ENCODE data around the gene PANK1.

PANK1 gene

GRCh38 chr10:89651205-89651915, 6.3 kb upstream of the PANK1 start:
- no peak for ATAC-seq
- no peak for TF ChIP-seq CSDC2 (CRISPR knock-in tag; IDR thresholded peaks at IDR 0.05)
- TF ChIP-seq ZNF565 (CRISPR knock-in tag; conservative IDR thresholded peaks at IDR 0.05; ENCODE audit: low read depth): no peak
- TF ChIP-seq SNAI2 (CRISPR knock-in tag; IDR thresholded peaks at IDR 0.05): no peak
- TF ChIP-seq ARNTL (CRISPR knock-in tag; IDR thresholded peaks at IDR 0.05; ENCODE audit: borderline replicate concordance, low read depth): no peak
- TF ChIP-seq OSR1 (CRISPR knock-in tag; IDR thresholded peaks at IDR 0.05): no peak
- TF ChIP-seq GLIS3 (CRISPR knock-in tag; IDR thresholded peaks at IDR 0.05): no peak
- no peak for TF ChIP-seq TOX (CRISPR knock-in tag; IDR thresholded peaks at IDR 0.05; ENCODE audit: borderline replicate concordance)
- TF ChIP-seq ZC3H10 (CRISPR knock-in tag; IDR thresholded peaks at IDR 0.05): no peak
- TF ChIP-seq ISL1 (CRISPR knock-in tag; IDR thresholded peaks at IDR 0.05): no peak
- TF ChIP-seq BACH2 (CRISPR knock-in tag; IDR thresholded peaks at IDR 0.05; ENCODE audit: borderline replicate concordance): no peak
- TF ChIP-seq, protein P1, sequence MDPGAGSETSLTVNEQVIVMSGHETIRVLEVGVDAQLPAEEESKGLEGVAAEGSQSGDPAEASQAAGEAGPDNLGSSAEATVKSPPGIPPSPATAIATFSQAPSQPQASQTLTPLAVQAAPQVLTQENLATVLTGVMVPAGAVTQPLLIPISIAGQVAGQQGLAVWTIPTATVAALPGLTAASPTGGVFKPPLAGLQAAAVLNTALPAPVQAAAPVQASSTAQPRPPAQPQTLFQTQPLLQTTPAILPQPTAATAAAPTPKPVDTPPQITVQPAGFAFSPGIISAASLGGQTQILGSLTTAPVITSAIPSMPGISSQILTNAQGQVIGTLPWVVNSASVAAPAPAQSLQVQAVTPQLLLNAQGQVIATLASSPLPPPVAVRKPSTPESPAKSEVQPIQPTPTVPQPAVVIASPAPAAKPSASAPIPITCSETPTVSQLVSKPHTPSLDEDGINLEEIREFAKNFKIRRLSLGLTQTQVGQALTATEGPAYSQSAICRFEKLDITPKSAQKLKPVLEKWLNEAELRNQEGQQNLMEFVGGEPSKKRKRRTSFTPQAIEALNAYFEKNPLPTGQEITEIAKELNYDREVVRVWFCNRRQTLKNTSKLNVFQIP (CRISPR knock-in tag; IDR thresholded peaks at IDR 0.05; ENCODE audit: borderline replicate concordance, low read depth): no peak
- TF ChIP-seq PATZ1 (CRISPR knock-in tag; IDR thresholded peaks at IDR 0.05; ENCODE audit: borderline replicate concordance): no peak
- TF ChIP-seq ESRRG (CRISPR knock-in tag; IDR thresholded peaks at IDR 0.05): no peak

DNA sequence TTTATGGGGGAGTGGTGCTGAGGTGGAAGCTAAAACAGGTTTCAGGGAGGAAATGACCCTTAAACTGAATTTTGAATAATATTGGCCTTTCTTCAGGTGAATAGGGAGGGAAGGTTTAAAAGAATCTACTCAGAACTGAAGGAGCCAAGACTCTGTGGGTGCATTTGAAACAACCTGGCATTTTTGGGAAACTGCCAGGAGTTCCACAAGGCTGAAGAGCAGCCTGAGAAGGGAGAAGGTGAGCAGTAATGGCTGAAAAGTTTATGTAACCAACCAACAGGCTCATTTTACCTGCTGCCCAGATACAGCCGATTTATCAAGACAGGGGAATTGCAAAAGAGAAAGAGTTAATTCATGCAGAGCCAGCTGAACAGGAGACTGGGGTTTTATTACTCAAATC, 4.0 kb upstream of the PANK1 start:
- TF ChIP-seq SNAI2 (CRISPR knock-in tag; IDR thresholded peaks at IDR 0.05) (no peak), ZFP30 (CRISPR knock-in tag; IDR thresholded peaks at IDR 0.05) (no peak), BACH2 (CRISPR knock-in tag; IDR thresholded peaks at IDR 0.05; ENCODE audit: borderline replicate concordance) (no peak)
- ATAC-seq: no peak

GRCh38 chr10:89648074-89648473, 3.0 kb upstream of the PANK1 start:
- ATAC-seq: no peak
- no peak for TF ChIP-seq BACH2 (CRISPR knock-in tag; IDR thresholded peaks at IDR 0.05; ENCODE audit: borderline replicate concordance)
- TF ChIP-seq ZFP30 (CRISPR knock-in tag; IDR thresholded peaks at IDR 0.05): no peak
- no peak for TF ChIP-seq ZNF70 (CRISPR knock-in tag; IDR thresholded peaks at IDR 0.05)
- TF ChIP-seq CSDC2 (CRISPR knock-in tag; IDR thresholded peaks at IDR 0.05): no peak
- no peak for TF ChIP-seq ARNTL (CRISPR knock-in tag; IDR thresholded peaks at IDR 0.05; ENCODE audit: borderline replicate concordance, low read depth)
- TF ChIP-seq, protein P2, sequence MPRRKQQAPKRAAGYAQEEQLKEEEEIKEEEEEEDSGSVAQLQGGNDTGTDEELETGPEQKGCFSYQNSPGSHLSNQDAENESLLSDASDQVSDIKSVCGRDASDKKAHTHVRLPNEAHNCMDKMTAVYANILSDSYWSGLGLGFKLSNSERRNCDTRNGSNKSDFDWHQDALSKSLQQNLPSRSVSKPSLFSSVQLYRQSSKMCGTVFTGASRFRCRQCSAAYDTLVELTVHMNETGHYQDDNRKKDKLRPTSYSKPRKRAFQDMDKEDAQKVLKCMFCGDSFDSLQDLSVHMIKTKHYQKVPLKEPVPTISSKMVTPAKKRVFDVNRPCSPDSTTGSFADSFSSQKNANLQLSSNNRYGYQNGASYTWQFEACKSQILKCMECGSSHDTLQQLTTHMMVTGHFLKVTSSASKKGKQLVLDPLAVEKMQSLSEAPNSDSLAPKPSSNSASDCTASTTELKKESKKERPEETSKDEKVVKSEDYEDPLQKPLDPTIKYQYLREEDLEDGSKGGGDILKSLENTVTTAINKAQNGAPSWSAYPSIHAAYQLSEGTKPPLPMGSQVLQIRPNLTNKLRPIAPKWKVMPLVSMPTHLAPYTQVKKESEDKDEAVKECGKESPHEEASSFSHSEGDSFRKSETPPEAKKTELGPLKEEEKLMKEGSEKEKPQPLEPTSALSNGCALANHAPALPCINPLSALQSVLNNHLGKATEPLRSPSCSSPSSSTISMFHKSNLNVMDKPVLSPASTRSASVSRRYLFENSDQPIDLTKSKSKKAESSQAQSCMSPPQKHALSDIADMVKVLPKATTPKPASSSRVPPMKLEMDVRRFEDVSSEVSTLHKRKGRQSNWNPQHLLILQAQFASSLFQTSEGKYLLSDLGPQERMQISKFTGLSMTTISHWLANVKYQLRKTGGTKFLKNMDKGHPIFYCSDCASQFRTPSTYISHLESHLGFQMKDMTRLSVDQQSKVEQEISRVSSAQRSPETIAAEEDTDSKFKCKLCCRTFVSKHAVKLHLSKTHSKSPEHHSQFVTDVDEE (CRISPR knock-in tag; IDR thresholded peaks at IDR 0.05): no peak
- TF ChIP-seq PPARA (CRISPR knock-in tag; IDR thresholded peaks at IDR 0.05; ENCODE audit: borderline replicate concordance): no peak
- no peak for TF ChIP-seq TOX (CRISPR knock-in tag; IDR thresholded peaks at IDR 0.05; ENCODE audit: borderline replicate concordance)

DNA sequence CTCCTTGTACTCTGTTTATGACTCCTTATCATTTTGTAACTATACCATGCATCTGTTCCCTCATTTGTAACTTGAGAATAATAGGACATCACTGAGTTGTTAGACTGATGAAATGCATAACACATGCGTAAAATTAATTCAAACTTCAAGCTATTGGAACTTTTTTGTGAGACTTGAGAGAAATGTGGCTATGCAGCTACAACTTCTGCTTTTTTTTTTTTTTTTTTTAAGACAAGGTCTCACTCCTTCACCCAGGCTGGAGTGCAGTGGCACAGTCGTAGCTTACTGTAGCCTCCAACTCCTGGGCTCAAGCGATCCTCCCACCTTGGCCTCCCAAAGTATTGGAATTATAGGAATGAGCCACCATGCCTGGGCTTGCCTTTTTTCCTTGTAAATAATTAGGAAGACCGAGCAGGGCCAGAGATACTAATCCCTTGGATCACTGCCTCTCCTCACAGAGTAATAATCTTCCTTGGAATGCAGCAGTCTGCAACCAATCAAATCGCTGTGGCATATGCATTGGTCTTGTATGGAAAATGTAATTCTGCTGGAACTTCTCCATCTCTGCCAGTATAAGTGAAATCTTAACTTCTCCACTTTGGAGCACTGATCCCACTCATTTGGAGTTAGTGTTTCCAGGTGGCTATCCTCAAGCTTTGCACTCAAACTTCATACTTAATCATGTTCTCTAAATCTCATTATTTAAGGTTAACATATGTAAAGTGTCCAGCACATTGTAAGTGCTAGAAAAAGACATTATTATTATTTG, 2.0 kb upstream of the PANK1 start:
- no peak for ATAC-seq
- TF ChIP-seq, protein P1 (CRISPR knock-in tag; IDR thresholded peaks at IDR 0.05; ENCODE audit: borderline replicate concordance, low read depth): no peak
- TF ChIP-seq ZFP3 (CRISPR knock-in tag; IDR thresholded peaks at IDR 0.05): no peak
- no peak for TF ChIP-seq ZNF8 (CRISPR knock-in tag; IDR thresholded peaks at IDR 0.05)
- TF ChIP-seq BACH2 (CRISPR knock-in tag; IDR thresholded peaks at IDR 0.05; ENCODE audit: borderline replicate concordance): no peak
- TF ChIP-seq TCF4 (CRISPR knock-in tag; IDR thresholded peaks at IDR 0.05; ENCODE audit: borderline replicate concordance): no peak
- TF ChIP-seq, protein P2 (CRISPR knock-in tag; IDR thresholded peaks at IDR 0.05): no peak
- TF ChIP-seq, protein P3, sequence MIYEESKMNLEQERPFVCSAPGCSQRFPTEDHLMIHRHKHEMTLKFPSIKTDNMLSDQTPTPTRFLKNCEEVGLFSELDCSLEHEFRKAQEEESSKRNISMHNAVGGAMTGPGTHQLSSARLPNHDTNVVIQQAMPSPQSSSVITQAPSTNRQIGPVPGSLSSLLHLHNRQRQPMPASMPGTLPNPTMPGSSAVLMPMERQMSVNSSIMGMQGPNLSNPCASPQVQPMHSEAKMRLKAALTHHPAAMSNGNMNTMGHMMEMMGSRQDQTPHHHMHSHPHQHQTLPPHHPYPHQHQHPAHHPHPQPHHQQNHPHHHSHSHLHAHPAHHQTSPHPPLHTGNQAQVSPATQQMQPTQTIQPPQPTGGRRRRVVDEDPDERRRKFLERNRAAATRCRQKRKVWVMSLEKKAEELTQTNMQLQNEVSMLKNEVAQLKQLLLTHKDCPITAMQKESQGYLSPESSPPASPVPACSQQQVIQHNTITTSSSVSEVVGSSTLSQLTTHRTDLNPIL (CRISPR knock-in tag; IDR thresholded peaks at IDR 0.05; ENCODE audit: low read depth): no peak
- no peak for TF ChIP-seq PPARA (CRISPR knock-in tag; IDR thresholded peaks at IDR 0.05; ENCODE audit: borderline replicate concordance)
- no peak for TF ChIP-seq ZNF70 (CRISPR knock-in tag; IDR thresholded peaks at IDR 0.05)
- no peak for TF ChIP-seq ZC3H10 (CRISPR knock-in tag; IDR thresholded peaks at IDR 0.05)
- no peak for TF ChIP-seq ZFP30 (CRISPR knock-in tag; IDR thresholded peaks at IDR 0.05)
- no peak for TF ChIP-seq SNAI2 (CRISPR knock-in tag; IDR thresholded peaks at IDR 0.05)
- TF ChIP-seq GLIS3 (CRISPR knock-in tag; IDR thresholded peaks at IDR 0.05): no peak
- TF ChIP-seq OSR1 (CRISPR knock-in tag; IDR thresholded peaks at IDR 0.05): no peak

Measured in SK-N-SH treated with all-trans-retinoic acid at 6 μM for 48 hours (cell line).